ENCODE data around the gene TMEM255B. TPM values are rescaled to one million over a fixed set of nuclear protein-coding genes. Genes with fewer than 3 reads are reported as not detected.

Gene TMEM255B
- total RNA-seq, 2 experiments from 2014 or later = 1.8 to 1.9 TPM

DNA sequence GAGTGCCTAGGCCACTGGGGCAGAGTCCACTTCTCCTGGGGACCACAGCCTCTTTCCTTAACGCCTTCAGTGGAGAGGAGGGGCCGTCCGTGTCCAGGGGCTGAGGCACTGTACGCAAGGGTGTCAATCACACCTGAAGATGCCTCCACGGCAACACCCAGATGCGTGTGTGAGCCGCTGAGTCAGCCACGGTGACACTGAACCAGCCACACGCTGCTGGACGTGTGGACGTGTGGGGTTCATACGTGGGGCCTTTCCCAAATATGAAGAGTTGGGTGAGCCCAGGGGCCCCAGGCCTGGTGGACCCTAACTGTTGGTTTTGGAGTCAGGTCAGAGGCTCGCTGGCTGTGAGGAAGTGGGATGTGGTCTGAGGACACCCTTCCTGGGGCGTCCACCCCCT lies 51.6 kb downstream of the TMEM255B start:
- Mint-ChIP-seq H3K9me3 (ENCODE audit: insufficient read depth) (peaks cover 7% of the 10 kb centered on the region), H3K27me3 (ENCODE audit: low read depth) (no peaks in the 10 kb centered on the region), H3K27ac (no peak overlapping the region), H3K36me3 (ENCODE audit: low read depth) (peaks cover 2% of the 10 kb centered on the region), H3K4me1 (ENCODE audit: low read depth) (peaks cover 2% of the 10 kb centered on the region), H3K4me3 (no peak overlapping the region)
- ATAC-seq (no peak), DNase-seq (no peak)
- CTCF ChIA-PET = no interaction called here
- POLR2A ChIA-PET = no interaction called here

DNA sequence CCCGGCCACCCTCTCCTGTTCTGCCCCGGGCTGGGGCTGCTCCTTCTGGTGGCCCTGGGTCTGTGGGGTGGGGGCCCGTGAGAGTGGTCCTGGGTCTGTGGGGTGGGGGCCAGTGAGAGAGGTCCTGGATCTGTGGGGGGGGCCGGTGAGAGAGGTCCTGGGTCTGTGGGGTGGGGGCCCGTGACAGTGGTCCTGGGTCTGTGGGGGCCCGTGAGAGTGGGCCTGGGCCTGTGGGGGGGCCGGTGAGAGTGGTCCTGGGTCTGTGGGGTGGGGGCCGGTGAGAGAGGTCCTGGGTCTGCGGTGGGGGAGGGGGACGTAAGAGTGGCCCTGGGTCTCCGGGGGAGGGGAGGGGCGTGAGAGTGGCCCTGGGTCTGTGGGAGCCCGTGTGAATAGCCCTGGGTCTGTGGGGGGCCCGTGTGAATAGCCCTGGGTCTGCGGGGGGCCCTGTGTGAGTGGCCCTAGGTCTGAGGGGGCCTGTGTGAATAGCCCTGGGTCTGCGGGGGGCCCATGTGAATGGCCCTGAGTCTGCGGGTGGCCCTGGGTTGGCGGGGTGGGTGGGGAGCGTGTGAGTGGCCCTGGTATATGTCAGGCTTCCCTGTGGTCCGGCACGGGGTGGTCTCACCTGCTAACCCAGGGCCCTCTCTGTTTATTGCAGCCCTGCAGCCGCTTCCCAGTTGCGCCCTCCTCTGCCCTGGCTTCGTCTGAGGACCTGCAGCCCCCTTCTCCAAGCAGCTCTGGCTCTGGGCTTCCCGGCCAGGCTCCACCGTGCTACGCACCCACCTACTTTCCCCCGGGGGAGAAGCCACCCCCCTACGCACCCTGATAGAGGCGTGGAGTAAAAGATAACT lies 52.3 kb downstream of the TMEM255B start:
- POLR2A ChIA-PET = no interaction called here
- DNase-seq (no peak), ATAC-seq (no peak)
- peaks cover 9% of the 10 kb centered on the region for H3K4me1 Mint-ChIP-seq (ENCODE audit: low read depth)
- H3K9me3 Mint-ChIP-seq (ENCODE audit: insufficient read depth) = peaks cover 7% of the 10 kb centered on the region
- peaks cover 2% of the 10 kb centered on the region for H3K36me3 Mint-ChIP-seq (ENCODE audit: low read depth)
- no peaks in the 10 kb centered on the region for H3K27me3 Mint-ChIP-seq (ENCODE audit: low read depth)
- H3K27ac Mint-ChIP-seq = no peak overlapping the region
- H3K4me3 Mint-ChIP-seq = no peak overlapping the region
- CTCF ChIA-PET = no interaction called here

DNA sequence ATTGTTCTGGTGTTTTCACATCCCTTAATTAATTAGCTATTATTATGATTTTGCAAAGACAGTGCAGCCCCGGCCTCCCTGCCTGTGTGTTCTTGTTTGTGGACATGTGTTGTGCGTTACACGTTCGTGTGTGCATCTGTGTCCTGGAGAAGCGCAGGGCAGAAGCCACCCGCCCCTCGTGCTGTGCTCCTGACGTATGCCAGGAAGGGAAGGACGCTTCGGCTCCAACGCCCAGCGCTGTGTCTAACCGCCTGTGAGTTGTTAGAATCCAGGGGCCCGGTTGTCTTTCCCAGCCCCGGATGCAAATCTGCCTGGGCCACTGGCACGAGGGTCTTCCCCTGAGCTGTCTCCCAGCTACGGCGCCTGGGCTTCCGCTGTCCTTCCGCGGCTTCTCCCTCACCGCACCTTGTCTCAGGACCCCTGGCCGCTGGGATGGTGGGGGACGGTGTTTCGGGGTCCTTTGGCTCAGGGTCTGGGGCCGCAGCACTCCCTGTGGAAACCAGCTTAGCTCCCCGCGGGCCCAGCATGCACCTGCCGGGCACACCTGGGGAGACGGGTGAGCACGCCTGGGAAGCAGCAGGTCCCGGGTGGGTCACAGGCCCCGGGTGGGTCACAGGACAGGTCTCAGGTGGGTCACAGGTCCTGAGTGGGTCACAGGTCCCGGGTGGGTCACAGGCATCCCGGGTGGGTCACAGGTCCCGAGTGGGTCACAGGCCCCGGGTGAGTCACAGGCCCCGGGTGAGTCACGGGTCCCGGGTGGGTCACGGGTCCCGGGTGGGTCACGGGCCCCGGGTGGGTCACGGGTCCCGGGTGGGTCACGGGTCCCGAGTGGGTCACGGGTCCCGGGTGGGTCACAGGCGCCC lies 53.4 kb downstream of the TMEM255B start:
- POLR2A ChIA-PET = no interaction called here
- H3K9me3 Mint-ChIP-seq (ENCODE audit: insufficient read depth) = peaks cover 7% of the 10 kb centered on the region
- H3K4me1 Mint-ChIP-seq (ENCODE audit: low read depth) = peaks cover 16% of the 10 kb centered on the region
- no peak for DNase-seq
- H3K4me3 Mint-ChIP-seq = no peak overlapping the region
- no peak for ATAC-seq
- H3K36me3 Mint-ChIP-seq (ENCODE audit: low read depth) = peaks cover 8% of the 10 kb centered on the region
- H3K27ac Mint-ChIP-seq = no peak overlapping the region
- no peaks in the 10 kb centered on the region for H3K27me3 Mint-ChIP-seq (ENCODE audit: low read depth)
- CTCF ChIA-PET = no interaction called here

DNA sequence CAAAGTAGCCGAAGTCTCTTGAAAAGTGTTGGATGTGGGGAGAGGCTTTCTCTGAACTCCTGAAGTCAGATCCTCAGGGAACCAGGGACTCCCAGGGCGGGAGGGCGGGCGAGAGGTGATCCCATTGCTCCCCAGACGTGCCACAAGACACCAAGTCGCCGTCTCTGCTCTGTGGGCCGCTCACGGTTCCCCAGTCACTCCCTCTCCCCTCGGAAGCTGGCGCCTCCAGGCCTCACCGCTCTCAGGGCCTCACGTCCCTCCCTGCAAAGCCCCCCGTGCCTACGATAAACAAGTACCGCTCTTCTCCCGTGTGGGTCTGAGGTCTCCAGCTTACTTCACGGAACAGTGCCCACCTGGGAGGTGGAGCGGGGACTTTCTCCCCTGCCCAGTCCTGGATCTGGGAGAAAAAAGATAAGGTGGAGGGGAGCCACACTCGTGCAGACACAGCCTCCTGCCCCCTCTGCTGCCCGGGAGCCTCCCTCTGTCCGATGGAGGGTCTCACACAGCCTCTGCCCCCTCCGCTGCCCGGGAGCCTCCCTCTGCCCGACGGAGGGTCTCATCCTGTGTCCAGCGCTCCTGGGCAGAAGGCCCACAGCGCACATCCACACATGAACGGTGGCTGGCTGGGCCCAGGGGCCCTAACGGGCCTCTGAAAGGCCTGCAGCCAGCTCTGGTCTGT lies 54.2 kb downstream of the TMEM255B start:
- H3K27me3 Mint-ChIP-seq (ENCODE audit: low read depth) = no peaks in the 10 kb centered on the region
- no peak overlapping the region for H3K27ac Mint-ChIP-seq
- H3K36me3 Mint-ChIP-seq (ENCODE audit: low read depth) = peaks cover 9% of the 10 kb centered on the region
- DNase-seq (no peak), ATAC-seq (no peak)
- ChIA-PET POLR2A (no interaction called here), CTCF (no interaction called here)
- no peak overlapping the region for H3K4me3 Mint-ChIP-seq
- peaks cover 18% of the 10 kb centered on the region for H3K4me1 Mint-ChIP-seq (ENCODE audit: low read depth)
- peaks cover 3% of the 10 kb centered on the region for H3K9me3 Mint-ChIP-seq (ENCODE audit: insufficient read depth)

DNA sequence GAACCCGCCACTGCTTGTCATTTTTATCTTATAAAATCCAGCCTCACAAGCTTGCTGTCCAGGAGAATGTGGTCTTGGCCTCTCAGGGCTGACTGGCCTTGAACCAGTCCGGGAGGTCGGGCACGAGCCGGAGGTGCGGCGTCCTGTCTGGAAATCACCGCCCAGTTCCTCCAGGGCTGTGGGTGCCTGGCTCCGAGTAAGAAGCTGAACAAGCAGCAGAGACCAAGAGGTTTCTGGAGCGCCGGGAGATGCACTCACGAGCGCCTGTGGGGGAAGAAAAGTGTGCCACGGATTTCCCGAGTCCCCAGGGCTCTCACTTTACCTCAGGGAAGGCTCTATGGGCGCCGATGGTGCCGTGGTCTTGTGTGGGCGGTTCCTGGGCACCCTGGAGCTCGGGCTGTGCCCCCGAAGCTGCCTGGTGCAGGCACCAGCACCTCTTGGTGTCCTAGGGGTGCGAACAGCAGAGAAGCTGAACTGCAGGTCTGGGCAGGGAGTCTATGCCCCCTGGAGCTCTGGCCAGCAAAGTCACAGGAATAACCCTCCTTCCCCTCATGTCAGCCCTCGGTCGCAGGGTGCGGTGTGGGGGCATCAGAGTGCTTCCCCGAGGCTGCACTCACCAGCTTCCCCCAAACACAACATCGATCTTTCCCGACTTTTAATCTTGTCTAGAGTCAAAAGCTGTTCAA lies 54.9 kb downstream of the TMEM255B start:
- H3K27ac Mint-ChIP-seq = no peak overlapping the region
- POLR2A ChIA-PET = no interaction called here
- H3K27me3 Mint-ChIP-seq (ENCODE audit: low read depth) = no peaks in the 10 kb centered on the region
- H3K4me1 Mint-ChIP-seq (ENCODE audit: low read depth) = peaks cover 18% of the 10 kb centered on the region
- CTCF ChIA-PET = no interaction called here
- H3K9me3 Mint-ChIP-seq (ENCODE audit: insufficient read depth) = no peaks in the 10 kb centered on the region
- ATAC-seq (no peak), DNase-seq (no peak)
- H3K4me3 Mint-ChIP-seq = no peak overlapping the region
- H3K36me3 Mint-ChIP-seq (ENCODE audit: low read depth) = peaks cover 9% of the 10 kb centered on the region

DNA sequence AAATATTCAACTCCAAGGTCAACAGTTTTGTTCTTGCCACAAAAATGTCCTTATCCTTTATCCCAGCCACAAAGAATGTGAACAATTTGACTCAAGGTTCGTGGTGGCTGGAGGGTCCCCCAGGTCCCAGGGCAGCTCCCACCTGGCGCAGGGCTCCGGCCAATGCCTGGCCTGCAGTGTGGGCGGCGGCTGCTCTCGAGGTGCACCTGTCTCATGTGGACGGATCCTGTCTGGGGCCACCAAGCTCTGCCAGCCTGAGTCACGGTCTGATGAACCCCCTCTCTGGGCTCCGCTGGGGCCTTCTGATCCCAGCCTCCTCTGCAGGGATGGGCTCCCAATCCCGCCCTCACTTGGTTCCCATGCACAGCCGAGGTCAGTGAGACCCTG lies 55.4 kb downstream of the TMEM255B start:
- ATAC-seq (no peak), DNase-seq (no peak)
- Mint-ChIP-seq H3K4me3 (no peak overlapping the region), H3K4me1 (ENCODE audit: low read depth) (peaks cover 18% of the 10 kb centered on the region), H3K36me3 (ENCODE audit: low read depth) (peaks cover 9% of the 10 kb centered on the region), H3K27ac (no peak overlapping the region), H3K9me3 (ENCODE audit: insufficient read depth) (no peaks in the 10 kb centered on the region), H3K27me3 (ENCODE audit: low read depth) (no peaks in the 10 kb centered on the region)
- CTCF ChIA-PET = no interaction called here
- POLR2A ChIA-PET = no interaction called here

DNA sequence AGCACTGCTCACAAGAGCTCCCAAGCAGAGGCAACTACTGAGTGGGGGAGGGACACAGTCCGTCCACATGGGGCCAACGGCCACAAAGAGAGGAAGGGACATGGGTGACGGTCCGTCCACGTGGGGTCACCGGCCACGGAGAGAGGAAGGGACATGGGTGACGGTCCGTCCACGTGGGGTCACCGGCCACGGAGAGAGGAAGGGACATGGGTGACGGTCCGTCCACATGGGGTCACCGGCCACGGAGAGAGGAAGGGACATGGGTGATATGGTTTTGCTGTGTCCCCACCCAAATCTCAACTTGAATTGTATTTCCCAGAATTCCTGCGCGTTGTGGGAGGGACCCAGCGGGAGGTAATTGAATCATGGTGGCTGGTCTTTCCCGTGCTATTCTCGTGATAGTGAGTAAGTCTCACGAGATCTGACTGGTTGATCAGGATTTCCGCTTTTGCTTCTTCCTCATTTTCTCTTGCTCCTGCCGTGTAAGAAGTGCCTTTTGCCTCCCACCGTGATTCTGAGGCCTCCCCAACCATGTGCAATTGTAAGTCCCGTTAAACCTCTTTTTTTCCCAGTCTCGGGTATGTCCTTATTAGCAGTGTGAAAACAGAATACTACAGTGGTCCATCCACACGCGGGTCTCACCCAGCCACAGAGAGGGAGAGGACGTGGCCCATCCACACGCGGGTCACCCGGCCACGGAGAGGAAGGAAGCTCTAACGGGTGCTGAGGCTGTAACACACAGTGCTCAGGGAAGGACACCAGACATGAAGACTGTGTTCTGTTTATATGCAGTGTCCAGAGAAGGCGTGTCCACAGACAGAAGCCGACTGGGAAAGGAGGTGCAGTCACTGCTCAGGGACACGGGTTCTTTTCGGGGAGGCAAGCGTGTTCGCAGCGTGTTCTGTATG lies 56.4 kb downstream of the TMEM255B start:
- peak overlapping the region; percentile 67 for H3K27ac Mint-ChIP-seq
- ATAC-seq = peak; percentile 30
- ChIA-PET POLR2A (no interaction called here), CTCF (interaction anchor here (1.0 kb wide), 1 partner anchor 296 kb away, joined by 3 read pairs; no protein-coding TSS in a partner anchor)
- no peaks in the 10 kb centered on the region for H3K9me3 Mint-ChIP-seq (ENCODE audit: insufficient read depth)
- H3K27me3 Mint-ChIP-seq (ENCODE audit: low read depth) = no peaks in the 10 kb centered on the region
- peak; percentile 64 for DNase-seq
- H3K4me3 Mint-ChIP-seq = peak overlapping the region; percentile 91
- peaks cover 9% of the 10 kb centered on the region for H3K36me3 Mint-ChIP-seq (ENCODE audit: low read depth)
- peaks cover 18% of the 10 kb centered on the region for H3K4me1 Mint-ChIP-seq (ENCODE audit: low read depth)

DNA sequence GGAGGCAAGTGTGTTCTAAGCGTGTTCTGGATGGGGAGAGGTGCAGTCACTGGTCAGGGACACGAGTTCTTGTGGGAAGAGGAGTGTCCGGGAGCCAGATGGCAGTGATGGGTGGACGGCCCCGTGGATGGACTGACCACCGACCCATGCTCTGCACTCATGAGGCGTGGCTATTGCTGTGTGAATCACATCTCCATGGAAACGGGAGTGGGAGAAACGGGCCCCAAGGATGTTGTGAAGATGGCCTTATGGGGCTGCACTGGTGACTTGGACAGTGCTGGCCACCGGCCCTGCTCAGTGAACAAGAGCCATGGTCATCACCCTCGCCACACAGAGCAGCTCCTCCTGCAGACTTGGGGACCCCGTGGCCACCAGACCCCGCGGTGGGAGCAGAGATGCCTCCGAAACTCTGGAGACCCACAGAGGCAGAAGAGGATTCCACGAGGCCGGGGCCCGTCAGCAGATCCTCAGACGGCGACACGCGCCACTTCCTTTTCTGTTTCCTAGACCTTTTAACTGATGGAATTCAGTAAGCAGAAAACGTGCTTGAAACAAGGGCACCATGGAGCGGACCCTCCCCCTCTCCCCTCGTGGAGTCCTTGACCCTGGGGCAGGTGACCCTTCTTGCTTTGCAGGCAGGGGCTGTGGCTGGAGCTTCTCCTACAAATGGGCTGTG lies 57.4 kb downstream of the TMEM255B start:
- ChIA-PET POLR2A (no interaction called here), CTCF (interaction anchor here (0.9 to 1.2 kb wide), 4 partner anchors 39 to 410 kb away, joined by 3 to 4 read pairs (median 3); no protein-coding TSS in a partner anchor)
- ATAC-seq = no peak
- Mint-ChIP-seq H3K4me1 (ENCODE audit: low read depth) (peaks cover 18% of the 10 kb centered on the region), H3K27me3 (ENCODE audit: low read depth) (no peaks in the 10 kb centered on the region), H3K9me3 (ENCODE audit: insufficient read depth) (no peaks in the 10 kb centered on the region), H3K36me3 (ENCODE audit: low read depth) (peaks cover 9% of the 10 kb centered on the region), H3K27ac (peak overlapping the region; percentile 72), H3K4me3 (peak overlapping the region; percentile 91)
- DNase-seq = no peak

DNA sequence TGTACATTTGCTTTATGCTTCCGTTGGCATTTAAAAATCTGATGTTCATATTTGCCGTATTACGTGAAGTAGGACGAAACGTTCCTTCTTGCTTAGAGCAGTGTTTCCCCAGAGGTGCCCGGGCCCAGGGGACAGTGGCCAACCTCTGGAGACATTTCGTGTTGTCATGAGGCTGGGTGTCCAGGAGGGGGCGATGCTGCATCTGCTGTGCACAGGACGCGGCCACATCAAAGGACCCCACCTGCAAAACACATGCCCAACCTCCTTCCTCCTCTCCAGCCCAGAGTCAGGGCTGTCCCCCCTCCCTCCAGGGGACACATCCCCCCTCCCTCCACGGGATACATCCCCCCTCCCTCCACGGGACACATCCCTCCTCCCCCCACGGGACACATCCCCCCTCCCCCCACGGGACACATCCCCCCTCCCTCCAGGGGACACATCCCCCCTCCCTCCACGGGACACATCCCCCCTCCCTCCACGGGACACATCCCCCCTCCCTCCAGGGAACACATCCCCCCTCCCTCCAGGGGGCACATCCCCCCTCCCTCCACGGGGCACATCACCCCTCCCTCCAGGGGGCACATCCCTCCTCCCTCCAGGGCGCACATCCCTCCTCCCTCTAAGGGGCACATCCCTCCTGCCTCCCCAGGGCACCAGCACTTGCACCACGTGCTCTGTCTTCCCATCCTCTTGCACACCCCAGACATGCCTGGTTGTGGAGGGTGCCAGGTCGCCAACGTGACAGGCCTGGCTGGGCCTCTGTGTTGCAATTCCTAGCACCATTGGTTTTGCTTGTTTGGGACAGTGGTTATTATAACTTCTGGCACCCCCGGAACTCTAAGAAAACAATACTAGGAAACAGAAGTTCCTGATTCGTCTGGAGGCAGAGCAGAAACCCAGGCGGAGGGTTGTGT lies 58.2 kb downstream of the TMEM255B start:
- peak; percentile 85 for ATAC-seq
- peaks cover 11% of the 10 kb centered on the region for H3K36me3 Mint-ChIP-seq (ENCODE audit: low read depth)
- no peaks in the 10 kb centered on the region for H3K27me3 Mint-ChIP-seq (ENCODE audit: low read depth)
- peak overlapping the region; percentile 91 for H3K4me3 Mint-ChIP-seq
- CTCF ChIA-PET = interaction anchor here (0.9 to 1.2 kb wide), 3 partner anchors 38 to 409 kb away, joined by 3 to 4 read pairs (median 3); no protein-coding TSS in a partner anchor
- no peaks in the 10 kb centered on the region for H3K9me3 Mint-ChIP-seq (ENCODE audit: insufficient read depth)
- peak overlapping the region; percentile 72 for H3K27ac Mint-ChIP-seq
- peak; percentile 94 for DNase-seq
- peaks cover 18% of the 10 kb centered on the region for H3K4me1 Mint-ChIP-seq (ENCODE audit: low read depth)
- POLR2A ChIA-PET = no interaction called here
